Activated CD8-positive, alpha-beta memory T cell treated with anti-CD3 and anti-CD28 coated beads for 1 hour (primary cell): ENCODE data around the gene BNC2.
"Not testable (repeated sequence)": the region's sequence is repeated elsewhere in the genome, so short reads cannot be mapped to it uniquely, and the experiment has no call there.

ENCODE experiments used
- DNase-seq, 2 donors: peaks; one replicate each; pipeline ENCODE4 v3.0.0-alpha.2; 2020; ENCODE audit warnings: low read depth in 1 of 2; ENCODE audit errors: extremely low read depth in 1 of 2

The BNC2 gene

DNA sequence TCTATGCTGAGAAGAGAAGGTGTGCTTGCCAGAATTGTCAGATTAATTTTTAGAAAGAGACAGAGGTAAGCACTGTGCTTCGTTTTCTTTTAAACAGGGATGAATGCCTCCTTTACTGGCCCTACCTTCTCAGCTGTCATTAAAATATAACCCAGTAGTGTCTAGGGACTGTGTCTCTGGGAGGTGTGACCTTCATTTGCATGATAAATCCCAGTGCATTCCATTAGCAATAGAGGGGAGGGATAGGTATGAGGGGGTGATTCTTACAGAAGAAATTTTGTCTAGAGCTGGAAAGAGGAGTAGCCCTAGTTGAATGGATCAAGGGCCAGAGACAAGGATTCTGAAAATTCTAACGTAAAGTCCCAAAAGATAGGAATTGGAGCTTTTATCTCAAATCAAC is 351.5 kb downstream of the BNC2 start:
- DNase-seq, result no peak

DNA sequence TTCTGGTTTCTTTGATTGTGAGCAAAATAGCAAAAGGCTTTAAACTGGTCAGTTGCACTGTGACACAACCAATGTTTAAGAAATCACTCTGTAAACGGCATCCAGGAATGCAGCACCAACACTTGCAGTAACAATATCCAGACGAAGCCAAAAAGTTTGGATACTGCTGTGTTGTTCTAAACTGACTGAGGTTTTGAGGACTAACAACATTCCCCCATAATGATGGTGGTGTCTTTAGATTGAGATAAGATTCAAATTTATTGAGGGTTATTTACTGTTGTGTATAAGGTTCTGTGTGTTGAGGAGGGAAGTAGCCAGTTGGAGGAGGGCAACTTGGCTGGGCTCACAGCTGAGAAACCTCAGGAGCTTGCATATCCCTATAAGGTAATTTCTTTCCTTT is 353.6 kb downstream of the BNC2 start:
- no peak for DNase-seq

DNA sequence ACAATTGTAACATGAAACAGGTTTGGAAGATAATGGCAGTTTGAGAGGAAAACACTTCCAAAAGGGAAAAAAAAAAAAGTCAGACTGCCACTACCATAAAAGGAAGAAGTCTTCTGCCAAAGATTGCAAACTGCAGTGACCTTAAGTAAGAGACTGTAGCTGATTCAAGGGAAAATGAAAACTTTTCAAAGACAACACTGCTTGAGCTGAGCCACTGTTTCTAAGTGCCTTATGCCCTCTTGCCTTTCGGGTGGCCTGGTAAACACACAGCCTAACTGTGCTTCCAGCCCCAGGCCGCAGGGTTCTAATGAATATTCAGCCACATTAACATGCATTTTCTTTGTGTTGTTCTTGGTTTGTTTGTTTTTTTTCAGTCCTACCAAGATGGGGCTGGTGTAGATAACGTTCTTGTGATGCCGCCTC is 354.6 kb downstream of the BNC2 start:
- DNase-seq, result no peak

DNA sequence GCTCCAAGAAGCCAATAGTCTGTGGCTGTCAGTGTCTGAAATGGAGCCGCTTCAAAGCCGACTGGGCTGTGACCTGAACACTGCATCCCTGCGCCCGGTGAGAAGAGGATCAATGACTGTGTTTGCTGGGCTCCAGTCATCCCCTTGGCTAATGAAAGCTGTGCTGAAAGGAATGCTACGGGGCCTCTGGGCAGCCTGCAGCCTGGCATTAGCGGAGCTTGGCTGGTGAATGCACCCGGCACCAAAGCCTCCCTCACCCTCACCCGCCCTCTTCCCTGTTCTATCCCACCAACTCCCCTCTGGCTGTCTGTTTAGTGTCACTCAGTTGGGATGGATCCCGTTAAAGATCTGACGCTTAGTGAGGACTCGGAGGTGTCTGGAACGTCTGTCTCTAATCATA is 355.3 kb downstream of the BNC2 start:
- no peak for DNase-seq

DNA sequence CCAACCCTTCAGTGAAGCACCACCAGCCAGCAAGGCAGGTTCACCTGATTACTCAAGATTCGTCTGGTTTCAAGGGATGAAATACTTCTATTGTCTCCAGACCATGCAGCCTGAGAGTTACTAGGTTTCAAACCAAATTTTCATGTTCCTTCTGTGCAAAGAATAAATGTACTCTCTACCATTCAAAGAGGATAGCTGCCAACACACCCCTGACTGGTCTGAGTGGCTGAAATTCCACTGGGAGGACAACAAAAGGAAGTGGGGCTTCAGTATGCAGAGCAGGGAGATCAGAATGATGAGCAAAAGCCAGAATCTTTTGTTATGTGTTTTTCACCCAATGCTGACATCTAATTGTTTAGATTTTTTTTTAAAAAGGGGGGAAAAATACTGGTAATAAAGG is 356.3 kb downstream of the BNC2 start:
- DNase-seq, result no peak

DNA sequence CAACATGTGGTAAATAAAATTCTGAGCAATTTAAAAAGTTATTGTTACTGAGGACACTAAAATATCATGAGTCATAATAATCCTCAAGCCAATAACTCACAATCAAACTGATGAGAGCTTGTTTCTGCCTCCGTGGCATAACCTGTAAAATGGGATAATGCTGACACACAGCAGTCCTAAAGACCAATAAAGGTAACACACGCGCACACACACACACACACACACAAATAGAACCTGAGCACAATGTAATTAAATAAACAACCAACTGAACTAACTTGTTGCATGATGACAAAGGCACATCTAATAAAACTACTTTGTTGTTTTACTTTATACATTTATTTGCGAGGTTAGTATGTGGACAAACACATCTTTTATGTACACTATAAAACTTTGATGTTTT is 358.2 kb downstream of the BNC2 start:
- no peak for DNase-seq

DNA sequence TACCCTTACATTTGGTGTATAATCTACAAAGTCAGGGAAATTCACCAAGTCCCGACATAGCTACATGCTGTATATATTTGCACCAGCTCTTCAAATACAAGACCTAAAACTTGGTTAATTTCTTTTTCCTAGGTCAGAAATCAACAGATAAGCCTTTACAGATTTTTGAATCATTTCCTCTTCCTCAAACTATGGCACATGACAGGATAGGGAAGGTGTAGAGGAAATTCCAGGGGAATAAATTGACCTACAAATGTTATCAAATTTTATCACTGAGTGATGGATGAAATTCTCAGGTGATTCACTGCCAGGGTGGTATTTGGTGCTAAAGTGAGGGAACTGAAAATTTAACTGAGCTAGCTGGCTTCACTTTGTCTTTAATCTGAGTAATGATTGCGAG is 360.0 kb downstream of the BNC2 start:
- no peak for DNase-seq

DNA sequence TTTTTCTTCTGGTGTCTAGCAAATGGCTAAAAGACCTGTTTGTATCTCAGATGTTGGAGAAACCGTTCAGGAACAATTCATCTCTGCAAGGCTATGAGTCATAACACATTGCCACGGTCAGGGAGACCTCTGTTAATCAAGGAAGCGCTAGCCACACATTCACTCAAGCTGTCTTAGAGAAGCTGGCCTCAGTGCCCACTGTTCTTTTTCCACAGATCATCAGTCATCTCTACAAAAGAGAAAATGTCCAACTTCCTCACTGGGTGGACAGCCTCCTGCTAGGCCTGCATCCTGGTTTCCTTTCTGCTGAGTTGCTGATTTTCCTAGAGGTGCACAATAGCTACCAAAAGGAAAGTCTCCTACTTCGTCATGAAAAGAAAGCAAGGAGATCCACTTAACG is 360.5 kb downstream of the BNC2 start:
- no peak for DNase-seq

DNA sequence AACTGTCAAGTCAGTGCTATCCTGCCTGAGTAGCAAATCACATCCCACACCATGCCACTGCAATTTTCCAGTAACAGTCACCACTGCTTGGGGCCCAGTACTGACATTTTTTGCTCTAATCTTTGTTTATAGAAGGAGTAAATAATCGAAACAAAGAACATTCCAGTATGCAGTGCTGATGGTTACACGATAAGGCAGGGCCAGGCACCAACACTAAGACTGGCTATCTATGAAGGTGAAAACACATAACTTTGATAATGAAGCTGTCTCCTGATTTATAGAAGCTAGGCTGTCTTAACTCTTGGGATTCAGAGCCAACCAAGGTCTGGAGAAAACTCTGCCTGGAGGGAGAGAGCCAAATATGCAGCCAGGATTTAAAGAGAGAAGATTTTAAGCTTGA is 365.3 kb downstream of the BNC2 start:
- DNase-seq, result no peak

DNA sequence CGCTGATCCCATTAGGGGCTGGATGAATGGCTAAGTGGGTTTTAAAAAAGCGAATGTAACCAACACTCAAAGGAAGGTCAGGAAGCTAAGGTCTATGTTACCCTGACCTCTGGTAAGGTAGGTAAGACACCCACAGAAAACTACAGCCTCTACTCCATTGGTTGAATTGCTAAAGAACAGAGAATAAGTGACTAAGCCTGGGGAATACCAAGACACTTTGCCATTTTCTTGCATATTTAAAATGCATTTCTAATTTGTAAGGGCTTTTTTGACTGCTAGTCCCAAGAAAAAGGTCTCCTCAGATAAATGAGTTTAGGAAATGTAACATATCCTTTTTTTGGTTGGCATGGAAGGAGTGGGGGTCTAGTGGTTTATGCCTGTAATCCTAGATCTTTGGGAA is 368.7 kb downstream of the BNC2 start:
- DNase-seq, result no peak

DNA sequence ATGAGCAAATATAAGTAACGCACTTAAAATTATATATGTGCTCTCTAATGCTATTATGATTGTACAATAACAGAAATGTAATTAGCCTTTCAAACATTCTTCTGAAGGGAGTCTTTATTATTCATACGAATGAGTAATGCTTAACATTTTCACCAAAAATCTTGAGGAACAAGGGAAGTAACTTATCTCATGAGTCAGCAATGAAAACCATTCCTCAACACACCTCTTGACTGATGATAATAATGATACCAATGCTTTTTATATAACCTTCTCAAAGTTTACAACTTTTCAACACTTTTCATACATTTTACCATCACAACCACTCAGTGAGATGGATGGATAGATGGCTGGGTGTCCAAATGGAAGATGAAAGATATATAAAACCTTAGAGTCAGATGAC is 369.3 kb downstream of the BNC2 start:
- DNase-seq, result no peak

DNA sequence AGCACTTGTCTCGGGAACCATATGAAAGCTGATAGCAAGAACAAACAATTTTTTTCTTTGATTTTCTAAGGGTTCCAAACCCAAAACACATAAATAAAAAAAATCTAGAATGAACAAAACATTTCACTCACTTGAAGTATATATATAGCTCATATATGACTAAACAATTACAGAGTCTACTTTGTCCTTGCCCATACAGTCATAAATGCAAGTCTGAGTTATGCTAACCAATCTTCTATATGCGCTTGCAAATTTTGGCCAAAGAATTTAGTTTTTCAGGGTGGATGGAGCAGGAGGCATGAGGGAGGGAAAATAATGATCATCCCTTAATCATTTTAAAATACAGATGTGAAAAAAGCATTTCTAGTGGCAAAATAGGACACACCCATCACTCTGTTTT is 370.1 kb downstream of the BNC2 start:
- no peak for DNase-seq

DNA sequence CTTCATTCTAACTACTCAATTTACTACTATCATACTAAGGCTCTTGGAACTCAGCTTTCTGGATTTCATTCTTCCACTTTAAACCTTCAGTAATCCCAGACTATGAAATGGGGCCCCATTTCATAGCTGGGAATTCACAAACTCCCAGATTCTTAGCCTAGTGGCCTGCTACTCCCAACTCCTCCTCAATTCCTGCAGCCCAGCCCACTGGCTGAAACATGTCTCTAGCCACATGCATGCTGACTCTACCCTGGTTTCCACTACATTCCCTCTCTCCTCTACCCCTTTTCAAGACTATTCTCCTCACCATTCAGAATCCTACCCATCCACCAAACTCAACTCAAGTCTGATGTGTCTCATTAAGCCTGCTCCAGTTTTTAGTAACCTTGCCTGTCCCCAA is 370.6 kb downstream of the BNC2 start:
- DNase-seq, result no peak

DNA sequence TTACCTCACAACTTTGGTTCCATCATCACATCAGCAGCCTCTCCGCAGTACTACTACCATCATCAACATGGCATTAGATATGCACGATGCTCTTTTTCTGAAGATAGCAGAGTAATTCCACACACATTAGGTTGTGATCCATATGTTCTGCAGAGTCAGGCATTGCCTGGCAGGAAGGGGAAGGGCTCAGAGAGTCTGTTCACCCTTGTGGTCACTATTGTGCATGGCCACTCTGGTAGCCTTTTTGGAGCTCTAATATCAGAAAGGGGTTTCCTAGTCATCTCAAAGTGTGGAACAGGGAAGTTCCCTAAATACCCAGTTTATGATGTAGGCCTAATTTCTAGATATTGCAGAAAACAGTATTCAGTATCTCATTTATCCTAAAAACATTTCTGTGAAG is 373.6 kb downstream of the BNC2 start:
- DNase-seq, result no peak

DNA sequence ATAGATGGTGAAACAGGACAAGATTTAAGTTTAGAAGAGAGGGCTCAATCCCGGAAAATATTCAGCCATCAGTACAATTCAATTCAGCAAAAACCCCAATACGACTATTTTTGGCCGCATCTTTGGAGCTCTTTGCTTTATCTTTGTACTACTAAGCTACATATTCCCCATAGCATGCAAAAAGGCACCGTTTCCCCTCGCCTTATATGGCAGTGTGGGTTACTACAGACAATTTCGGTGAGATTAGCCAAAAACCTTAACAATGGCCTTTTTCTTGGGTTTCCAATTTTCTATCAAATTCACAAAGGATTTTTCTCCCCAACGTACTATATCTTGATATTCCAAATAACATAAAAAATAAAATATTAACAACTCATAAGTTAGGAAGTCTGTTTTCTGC is 382.6 kb downstream of the BNC2 start:
- no peak for DNase-seq

DNA sequence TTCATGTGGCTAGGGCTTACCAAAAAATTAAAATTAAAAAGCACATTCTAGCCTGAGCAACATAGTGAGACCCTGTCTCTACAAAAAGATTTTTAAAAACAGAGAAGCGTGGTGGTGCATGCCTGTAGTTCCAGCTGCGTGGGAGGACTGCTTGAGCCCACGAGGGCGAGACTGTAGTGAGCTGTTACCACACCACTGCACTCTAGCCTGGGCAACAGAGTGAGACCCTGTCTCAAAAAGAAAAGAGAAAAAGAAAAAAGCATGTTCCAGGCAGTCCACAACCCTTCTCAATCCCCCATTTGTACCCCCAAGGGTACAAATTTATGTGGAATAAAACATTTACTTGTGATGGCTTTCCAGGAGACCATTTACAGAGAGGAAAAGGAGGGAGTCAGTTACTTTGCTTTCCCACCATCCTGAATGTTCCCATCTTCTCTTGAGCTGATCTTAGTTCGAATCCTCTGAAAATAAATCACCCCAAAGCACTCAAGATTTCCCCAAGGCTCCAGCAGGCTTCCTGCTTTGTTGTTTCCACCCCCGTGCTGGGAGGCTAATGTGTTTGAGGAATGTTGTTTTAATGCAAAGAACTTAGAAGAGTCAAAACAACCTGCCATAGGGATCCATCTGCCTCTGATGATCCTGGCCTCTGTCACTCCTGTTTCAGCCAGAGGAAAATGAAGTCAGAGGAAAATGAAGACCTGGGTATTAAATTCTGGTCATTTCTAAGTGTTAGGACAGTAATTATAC is 384.7 kb downstream of the BNC2 start:
- no peak for DNase-seq

DNA sequence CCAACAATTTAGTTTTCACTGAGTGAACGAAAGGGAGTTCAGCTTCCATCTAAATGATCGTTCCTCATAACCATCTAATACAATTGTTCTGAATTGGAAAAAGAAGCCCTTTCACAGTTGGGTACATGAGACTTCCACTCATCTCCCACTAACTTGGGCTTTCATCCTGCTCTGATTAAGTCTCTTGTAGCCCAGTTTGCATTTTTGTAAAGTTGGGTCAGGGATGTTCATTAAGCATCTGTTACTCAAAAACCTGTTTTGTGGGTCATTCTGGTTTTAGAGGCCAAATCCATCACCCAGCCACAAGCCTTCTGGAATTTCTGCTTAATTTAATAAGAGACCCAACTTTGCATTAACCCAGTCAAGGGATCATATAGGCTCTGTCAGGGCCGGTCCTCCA is 385.3 kb downstream of the BNC2 start:
- no peak for DNase-seq

DNA sequence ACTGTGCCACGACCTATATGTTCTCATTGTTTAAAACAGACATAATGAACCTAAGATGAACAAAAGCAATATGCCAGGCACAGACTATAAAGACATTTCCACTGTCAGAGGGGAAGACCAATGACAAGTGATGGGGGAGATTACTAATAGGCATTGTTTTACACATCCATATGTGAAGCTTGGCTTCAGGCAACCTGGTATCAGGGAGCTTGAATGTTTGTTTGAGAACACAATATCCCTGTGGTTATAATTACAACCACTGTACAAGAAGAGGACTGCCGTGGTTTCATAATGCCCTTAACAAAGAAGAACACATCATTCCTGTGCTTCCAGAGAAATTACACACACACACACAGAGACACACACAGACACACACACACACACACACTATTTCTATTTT is 385.7 kb downstream of the BNC2 start:
- no peak for DNase-seq

DNA sequence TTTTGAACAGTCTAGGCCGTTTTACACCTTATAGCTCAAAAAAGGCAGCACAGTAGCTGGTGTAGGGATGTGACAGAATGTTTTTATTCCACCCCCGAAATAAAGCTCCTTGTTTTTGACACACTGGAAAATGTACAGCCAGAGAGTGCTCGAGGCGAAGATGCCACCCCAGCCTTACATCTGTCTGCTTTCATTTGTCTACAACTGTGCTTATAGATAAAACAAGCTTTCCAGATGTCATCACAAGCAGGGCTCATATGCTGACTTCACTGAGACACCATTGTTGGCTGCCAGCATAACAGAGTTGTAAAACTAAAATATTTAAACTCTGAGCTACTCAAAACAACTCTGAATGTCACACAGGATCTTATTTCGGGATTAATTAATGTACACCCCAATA is 386.3 kb downstream of the BNC2 start:
- no peak for DNase-seq

DNA sequence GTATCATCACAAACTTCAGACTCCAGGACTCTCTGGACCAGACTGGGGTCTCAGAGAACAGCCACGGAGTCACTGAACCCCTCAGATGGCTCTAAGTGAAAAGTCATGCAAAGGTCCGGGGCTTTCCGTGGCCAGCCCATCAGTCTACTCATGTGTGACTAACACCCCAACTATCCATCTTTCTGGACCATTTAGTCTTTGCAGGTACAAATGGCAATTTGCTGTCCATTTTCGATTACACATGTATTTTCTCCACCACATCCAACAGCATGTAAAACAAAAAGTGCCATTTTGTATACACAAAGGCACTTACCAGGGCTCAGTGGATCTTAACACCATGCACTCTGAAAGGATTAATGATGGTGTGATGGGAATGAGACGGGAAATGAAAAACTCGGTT is 387.7 kb downstream of the BNC2 start:
- DNase-seq, result no peak

DNA sequence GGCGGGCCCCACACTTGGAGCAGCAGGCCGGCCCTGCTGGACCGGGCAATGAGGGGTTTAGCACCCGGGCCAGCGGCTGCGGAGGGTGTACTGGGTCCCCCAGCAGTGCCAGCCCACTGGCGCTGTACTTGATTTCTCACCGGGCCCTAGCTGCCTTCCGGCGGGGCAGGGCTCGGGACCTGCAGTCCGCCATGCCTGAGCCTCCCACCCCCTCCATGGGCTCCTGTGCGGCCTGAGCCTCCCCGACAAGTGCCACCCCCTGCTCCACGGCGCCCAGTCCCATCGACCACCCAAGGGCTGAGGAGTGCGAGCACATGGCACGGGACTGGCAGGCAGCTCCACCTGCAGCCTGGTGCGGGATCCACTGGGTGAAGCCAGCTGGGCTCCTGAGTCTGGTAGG is 389.9 kb downstream of the BNC2 start:
- DNase-seq, result not testable (repeated sequence)

DNA sequence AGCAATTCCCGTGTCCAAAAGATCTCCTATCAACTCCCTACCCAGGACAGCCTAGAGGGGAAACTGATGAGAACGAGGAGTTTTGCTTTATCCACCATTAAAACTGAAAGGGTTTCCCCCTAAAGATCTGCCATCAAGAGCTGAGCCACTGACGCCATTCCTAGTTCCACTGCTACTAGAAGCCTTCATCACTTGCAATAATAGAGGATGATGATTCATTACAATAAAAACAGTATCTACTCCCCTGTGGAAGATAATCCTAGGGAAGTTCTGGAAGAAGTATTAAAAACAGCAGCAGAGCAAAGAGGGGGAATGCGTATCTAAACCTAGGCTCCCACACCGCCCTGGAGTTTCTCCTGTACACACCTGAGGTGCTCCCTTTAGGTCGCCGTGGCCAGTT is 394.5 kb downstream of the BNC2 start:
- DNase-seq, result no peak

DNA sequence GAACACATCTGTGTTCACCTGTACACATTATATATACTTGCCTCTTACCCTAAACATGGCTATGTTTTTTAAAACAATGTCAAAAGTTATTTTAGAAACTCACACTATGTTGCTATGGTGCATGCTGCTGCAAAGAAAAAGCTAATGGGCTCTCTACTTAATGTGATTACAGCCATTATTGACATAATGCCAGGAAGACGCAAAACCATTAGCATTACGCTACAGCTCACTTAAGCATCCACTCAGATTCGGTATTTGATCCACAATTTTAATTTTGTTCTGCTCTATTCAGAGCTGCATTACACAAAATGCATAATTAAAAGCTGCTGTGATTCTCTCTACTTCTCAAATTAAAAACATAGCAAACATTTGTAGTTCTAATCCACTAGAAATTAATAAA is 395.2 kb downstream of the BNC2 start:
- DNase-seq, result no peak
